Gastrocnemius medialis (tissue), 4 donors: Measurements from ENCODE around the gene FOXL2NB.

Source experiments
- CTCF ChIP-seq, 5 experiments: fragments of 450-650 bp in 3 of 5; fragments of 200-600 bp in 2 of 5; sonication (generic) in 2 of 5; IDR thresholded peaks in 4 of 5; conservative IDR thresholded peaks in 1 of 5; 1 replicate in 4 of 5; 2 replicates in 1 of 5; pipeline ENCODE4 v1.5.1; 2016 to 2019; ENCODE audit warnings: antibody characterized with exemption in 5 of 5, mild to moderate bottlenecking in 3 of 5, moderate library complexity in 3 of 5
- POLR2A ChIP-seq, 2 donors: fragments of 450-650 bp; IDR thresholded peaks; one replicate each; pipeline ENCODE4 v1.6.1; 2017; ENCODE audit warnings: antibody characterized with exemption in 2 of 2, mild to moderate bottlenecking in 2 of 2, moderate library complexity in 2 of 2

GRCh38 chr3:138964923-138965322 is 17.9 kb downstream of the FOXL2NB start:
- no peak for TF ChIP-seq CTCF (IDR thresholded peaks at IDR 0.05 in 4 of 5, conservative IDR thresholded peaks at IDR 0.05 in 1 of 5)
- no peak for TF ChIP-seq POLR2A (IDR thresholded peaks at IDR 0.05)
